Stimulated activated CD8-positive, alpha-beta memory T cell treated with anti-CD3 and anti-CD28 coated beads, Interleukin-4, amount 100 ng/mL, for 1 hour (primary cell): ENCODE data around the gene PSMA3.

Source experiments
- DNase-seq, 2 donors: peaks; one replicate each; pipeline ENCODE4 v3.0.0-alpha.2; 2020; ENCODE audit warnings: low read depth in 2 of 2, low spot score in 1 of 2

The PSMA3 gene

DNA sequence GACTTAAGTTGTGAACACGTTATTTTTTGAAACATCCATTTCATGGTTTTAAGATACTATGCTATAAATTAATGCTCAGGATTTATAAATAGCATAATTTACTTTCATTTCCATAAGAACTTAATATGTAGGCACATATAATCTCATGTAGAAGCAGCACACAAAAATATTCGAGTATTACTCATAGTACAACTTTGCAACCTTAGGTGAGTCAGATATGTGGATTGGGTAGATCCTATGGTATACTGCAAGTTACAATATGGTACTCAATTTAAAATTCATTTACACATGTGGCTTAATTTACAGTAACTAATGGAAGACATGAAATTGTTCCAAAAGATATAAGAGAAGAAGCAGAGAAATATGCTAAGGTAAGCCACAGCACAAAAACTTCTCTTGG is 26.0 kb downstream of the PSMA3 start:
- DNase-seq: no peak

DNA sequence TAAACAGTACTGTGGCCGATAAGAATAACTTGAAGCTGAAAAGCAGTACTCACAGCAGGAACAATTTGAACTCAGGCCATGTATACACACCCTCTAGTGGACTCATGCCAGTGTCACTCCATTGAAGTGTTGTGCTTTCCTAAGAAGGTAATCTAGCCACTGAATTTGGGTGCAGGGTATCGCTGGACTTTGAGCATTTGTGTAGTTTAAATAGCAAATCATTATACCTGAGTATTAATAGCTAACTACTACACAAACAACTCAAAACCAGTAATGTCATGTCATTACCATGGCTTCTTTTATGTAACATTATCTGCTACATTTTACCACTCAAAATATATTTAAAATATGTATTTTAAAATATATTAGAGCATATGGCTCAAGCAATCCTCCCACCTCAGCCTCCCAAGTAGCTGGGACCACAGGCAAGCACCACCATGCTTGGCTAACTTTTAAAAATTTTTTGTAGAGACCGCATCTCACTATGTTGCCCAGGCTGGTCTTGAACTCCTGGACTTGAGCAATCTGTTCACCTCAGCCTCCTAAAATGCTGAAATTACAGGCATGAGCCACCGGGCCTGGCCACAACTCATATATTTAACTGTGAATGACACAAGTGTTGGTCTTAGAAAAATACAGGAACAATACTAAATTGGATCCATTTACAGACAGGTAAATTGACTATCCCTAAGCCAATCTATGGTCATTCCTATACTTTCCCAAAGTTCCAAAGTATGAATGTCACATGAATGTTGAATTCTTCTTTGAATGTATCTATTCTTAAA is 28.1 kb downstream of the PSMA3 start:
- no peak for DNase-seq

DNA sequence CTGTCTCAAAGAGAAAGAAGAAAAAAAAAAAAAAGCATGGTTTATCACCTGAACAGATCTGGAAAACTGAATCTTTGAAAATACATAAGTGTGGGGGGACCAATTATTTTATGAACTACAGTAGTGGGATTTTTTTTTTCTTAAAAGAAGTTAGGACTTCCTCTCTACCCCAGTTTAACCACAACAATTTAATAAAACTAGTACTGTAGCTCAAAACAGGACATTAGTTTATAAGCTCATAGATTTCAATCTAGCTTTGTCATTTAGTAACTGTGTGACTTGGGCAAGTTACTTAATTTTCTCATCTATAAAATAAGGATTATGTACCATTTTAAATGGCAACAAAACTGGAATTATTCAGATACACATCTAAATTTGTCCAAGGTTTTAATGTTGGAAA is 30.2 kb downstream of the PSMA3 start:
- DNase-seq: no peak

- DNase-seq: no peak
Observed at GRCh38 chr14:58275527-58276190, 31.0 kb downstream of the PSMA3 start.

DNA sequence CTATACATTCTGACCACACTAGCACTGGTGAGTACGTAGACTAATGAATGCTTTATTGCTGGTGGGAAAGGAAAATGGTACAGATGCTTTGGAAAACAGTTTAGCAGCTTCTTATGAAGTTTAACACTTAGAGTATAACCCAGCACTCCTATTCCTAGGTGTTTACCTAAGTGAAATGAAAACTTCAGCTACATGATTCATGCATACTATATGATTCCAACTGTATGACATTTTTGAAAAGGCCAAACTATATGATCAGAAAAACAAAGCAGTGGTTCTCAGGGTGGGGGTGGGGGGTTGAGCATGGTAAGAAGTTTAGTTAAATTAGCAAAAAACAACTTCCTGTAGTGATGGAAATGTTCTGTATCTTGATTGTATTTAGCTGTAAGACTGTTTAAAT is 31.6 kb downstream of the PSMA3 start:
- DNase-seq: no peak

GRCh38 chr14:58278177-58278576 is 33.5 kb downstream of the PSMA3 start:
- no peak for DNase-seq

GRCh38 chr14:58280954-58281787 is 36.5 kb downstream of the PSMA3 start:
- no peak for DNase-seq

- no peak for DNase-seq
Observed at GRCh38 chr14:58281969-58282368, 37.3 kb downstream of the PSMA3 start.

DNA sequence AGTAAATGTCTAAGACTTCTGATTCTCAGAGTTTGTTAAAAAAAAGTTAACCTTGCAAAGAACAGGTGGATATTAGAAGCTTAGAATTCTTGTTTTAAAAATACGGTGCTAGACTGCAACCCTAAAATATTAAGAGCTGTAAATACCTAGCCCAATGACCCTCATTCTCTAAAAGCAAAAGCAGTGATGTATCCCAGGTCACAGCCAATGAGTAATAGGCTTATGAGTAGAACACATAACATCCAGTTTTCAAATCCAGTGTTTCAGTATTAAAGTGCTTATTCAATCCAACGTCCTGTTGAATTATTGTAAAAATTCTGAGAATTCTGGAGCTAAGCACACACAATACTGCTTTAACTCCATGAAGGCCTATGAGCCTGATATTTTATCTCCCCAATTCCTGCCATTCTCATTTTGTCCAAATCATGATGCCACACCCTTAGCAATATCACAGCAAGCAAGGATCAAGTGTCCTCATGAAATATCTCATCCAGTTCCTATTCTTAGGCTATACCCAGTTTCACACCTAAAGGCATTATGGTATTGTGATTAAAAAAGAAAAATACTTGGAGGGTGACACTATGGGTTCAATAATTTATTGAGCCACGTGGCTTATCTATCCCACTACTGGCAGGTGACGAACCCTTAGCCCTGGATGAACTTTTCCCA is 38.4 kb downstream of the PSMA3 start:
- DNase-seq: no peak

- DNase-seq: no peak
Observed at GRCh38 chr14:58283730-58284129, 39.1 kb downstream of the PSMA3 start.

DNA sequence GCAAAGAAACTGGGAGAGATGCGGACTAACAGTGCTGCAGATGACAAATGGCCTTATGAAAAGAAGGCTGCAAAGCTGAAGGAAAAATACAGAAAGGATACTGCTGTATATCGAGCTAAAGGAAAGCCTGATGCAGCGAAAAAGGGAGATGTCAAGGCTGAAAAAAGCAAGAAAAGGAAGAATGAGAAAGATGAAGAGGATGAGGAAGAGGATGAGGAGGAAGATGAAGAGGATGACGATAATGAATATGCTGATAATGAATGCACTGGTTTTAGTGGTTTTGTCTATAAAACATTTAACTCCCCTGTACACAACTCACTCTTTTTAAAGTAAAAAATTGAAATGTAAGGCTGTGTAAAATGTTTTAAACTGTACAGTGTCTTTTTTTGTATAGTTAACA is 40.5 kb downstream of the PSMA3 start:
- DNase-seq: no peak

DNA sequence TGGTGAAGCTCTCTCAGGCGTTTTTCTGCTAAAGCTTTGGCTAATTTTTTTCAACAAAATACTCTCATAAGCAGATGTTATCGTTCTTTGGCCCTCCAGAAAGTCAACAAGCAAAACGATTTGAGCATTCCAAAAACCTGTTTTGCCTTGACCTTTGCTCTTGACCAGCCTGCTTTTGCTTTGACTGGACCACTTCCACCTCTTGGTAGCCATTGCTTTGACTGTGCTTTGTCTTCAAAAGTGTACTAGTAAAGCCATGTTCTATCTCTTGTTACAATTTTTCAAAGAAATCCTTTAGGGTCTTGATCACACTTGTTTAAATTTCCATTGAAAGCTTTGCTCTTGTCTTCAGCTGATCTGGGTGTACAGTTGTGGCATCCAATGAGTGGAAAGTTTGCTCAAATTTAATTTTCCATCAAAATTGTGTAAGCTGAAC is 43.0 kb downstream of the PSMA3 start:
- no peak for DNase-seq

- DNase-seq: no peak
Observed at GRCh38 chr14:58288106-58288792, 43.6 kb downstream of the PSMA3 start.

- no peak for DNase-seq
Observed at GRCh38 chr14:58291646-58292045, 47.0 kb downstream of the PSMA3 start.

DNA sequence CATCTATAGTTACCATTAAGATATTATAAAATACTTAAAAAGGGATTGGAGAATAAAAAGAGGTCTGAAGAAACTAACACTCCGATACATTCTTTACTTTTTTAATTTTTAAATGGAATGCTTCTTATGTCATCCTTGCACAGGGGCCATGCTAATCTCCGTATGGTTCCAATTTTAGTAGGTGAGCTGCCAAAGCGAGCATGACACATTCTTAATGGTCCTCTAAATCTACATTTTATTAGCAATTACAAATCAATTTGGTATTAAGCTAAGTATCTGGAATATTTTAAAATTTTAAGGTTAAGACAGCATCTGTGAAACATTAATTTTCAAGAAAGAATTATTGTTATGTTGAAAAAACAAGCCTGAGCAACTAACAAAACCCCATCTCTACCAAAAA is 47.5 kb downstream of the PSMA3 start:
- no peak for DNase-seq

- DNase-seq: no peak
Observed at GRCh38 chr14:58294201-58294600, 49.6 kb downstream of the PSMA3 start.

GRCh38 chr14:58296726-58297125 is 52.1 kb downstream of the PSMA3 start:
- no peak for DNase-seq

GRCh38 chr14:58297412-58297761 is 52.7 kb downstream of the PSMA3 start:
- DNase-seq: no peak

DNA sequence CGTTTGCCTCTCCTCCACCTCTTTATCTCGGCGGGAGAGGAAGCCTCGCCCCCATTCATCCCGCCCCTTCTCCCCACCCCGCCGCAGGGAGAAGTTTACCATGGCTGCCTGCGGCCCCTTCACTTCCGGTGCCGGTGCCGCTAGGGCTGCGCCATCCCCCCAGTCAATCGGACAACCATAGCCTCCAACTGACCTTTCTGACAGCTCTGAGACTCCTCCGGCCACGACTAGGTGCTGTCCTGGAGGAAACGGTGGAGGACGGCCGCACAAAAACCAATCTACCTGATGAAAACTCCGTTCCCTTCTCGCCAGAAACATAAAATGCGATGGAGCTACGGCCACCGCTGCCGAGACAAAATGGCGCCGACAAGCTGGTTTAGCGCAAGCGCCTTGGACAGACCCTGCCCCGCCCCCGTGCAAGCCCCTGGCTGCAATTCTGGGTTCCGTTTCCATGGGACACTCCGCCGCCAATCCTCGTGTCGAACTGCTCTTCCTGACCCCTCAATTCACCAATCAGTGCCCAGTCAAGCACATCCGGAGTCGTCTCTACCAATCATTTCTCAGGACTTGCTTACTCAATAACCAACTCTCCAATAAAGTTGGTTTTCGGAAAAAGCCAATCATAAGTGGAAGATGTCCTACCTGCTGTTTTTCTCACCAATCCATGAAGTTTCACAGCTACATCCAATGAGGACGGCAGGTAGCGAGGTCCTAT is 53.3 kb downstream of the PSMA3 start:
- peak; percentile 94 to 97 for DNase-seq
